GM12878 (cell line): ENCODE measurements around the gene SLC25A48. TPM values are rescaled to one million over a fixed set of nuclear protein-coding genes. Genes with fewer than 3 reads are reported as not detected.

Source experiments
- ATAC-seq: fragments of 200-7000 bp; cut with Tn5 transposase; 3 replicates; pipeline ENCODE4 v1.9.1; 2020; ENCODE audit warnings: mild to moderate bottlenecking, moderate library complexity
- BruUV-seq: library from RNA; stranded (reverse); fragments of 400-500 nt; replicated peaks from 2 replicates; lab custom pipeline; 2021; lab: Mats Ljungman, UMichigan
- CTCF ChIA-PET: fragments of 300-600 bp; sonication (Branson Sonifier 250); formaldehyde crosslinking; extraction: SDS; loops from one replicate; lab custom pipeline; 2021; ENCODE audit warnings: inconsistent platforms; lab: Yijun Ruan, JAX
- POLR2A ChIA-PET: fragments of 350-600 bp; formaldehyde crosslinking; extraction: SDS; loops from one replicate; lab custom pipeline; 2021; ENCODE audit warnings: inconsistent platforms; lab: Charles Lee
- RAD21 ChIA-PET: fragments of 300-600 bp; sonication (Branson Sonifier 250); formaldehyde crosslinking; loops from one replicate; lab custom pipeline; 2023; ENCODE audit warnings: antibody characterized with exemption; ENCODE audit not compliant: unreplicated experiment; lab: Charles Lee
- SMC1A ChIA-PET: fragments of 300-600 bp; sonication (Branson Sonifier 250); formaldehyde crosslinking; loops from one replicate; lab custom pipeline; 2023; ENCODE audit not compliant: unreplicated experiment, uncharacterized antibody; lab: Charles Lee
- DNase-seq: peaks from one replicate; pipeline ENCODE4 v3.0.0-alpha.2; 2011; ENCODE audit warnings: low read depth, low spot score
- FAIRE-seq: peaks from 3 replicates; lab custom pipeline; 2011; peaks lifted over from hg19 to GRCh38; lab: Jason Lieb, UNC
- H2AFZ ChIP-seq: 2 replicates; pipeline ENCODE4 v1.6.0; 2011; ENCODE audit warnings: low read depth, low read length, control low read depth; ENCODE audit not compliant: control insufficient read depth
- H3K27ac ChIP-seq: 2 replicates; pipeline ENCODE4 v1.5.1; 2011; ENCODE audit warnings: control low read depth; ENCODE audit not compliant: control insufficient read depth, insufficient read depth
- H3K27me3 ChIP-seq, 2 experiments: replicated peaks in 1 of 2; 2 replicates each; pipeline versions ENCODE4 v1.6.0 to v1.6.1; 2011; ENCODE audit warnings: low read length in 1 of 2; ENCODE audit not compliant: control insufficient read depth in 2 of 2, insufficient read depth in 2 of 2
- H3K36me3 ChIP-seq, 2 experiments: 2 replicates each; pipeline ENCODE4 v1.5.1; 2011; ENCODE audit warnings: low read length in 1 of 2; ENCODE audit not compliant: control insufficient read depth in 2 of 2, insufficient read depth in 2 of 2
- H3K4me1 ChIP-seq: 2 replicates; pipeline ENCODE4 v1.6.1; 2011; ENCODE audit warnings: mild to moderate bottlenecking, low read length, moderate library complexity, mixed read lengths; ENCODE audit not compliant: control insufficient read depth, insufficient read depth
- H3K4me2 ChIP-seq: 2 replicates; pipeline ENCODE4 v1.6.0; 2011; ENCODE audit warnings: control low read depth; ENCODE audit not compliant: control insufficient read depth, insufficient read depth
- H3K4me3 ChIP-seq: fragments of 200-600 bp; sonication (generic); 2 replicates; pipeline ENCODE4 v1.5.1; 2016
- H3K79me2 ChIP-seq: 2 replicates; pipeline ENCODE4 v1.6.0; 2011; ENCODE audit warnings: low read length; ENCODE audit not compliant: control insufficient read depth, insufficient read depth
- H3K9ac ChIP-seq: 2 replicates; pipeline ENCODE4 v1.8.0; 2011; ENCODE audit warnings: low read length, control low read depth, mixed read lengths; ENCODE audit not compliant: control insufficient read depth, insufficient read depth
- H3K9me3 ChIP-seq: replicated peaks from 3 replicates; pipeline ENCODE4 v1.5.1; 2011; ENCODE audit warnings: mild to moderate bottlenecking, low read length; ENCODE audit not compliant: control insufficient read depth, insufficient read depth
- H4K20me1 ChIP-seq: 2 replicates; pipeline ENCODE4 v1.6.0; 2011; ENCODE audit not compliant: control insufficient read depth, insufficient read depth
- BMI1 ChIP-seq: fragments of 450-650 bp; IDR thresholded peaks from 2 replicates; pipeline ENCODE4 v1.6.1; 2016; ENCODE audit warnings: mild to moderate bottlenecking, moderate library complexity, borderline replicate concordance
- MYB ChIP-seq: fragments of 150-350 bp; IDR thresholded peaks from 2 replicates; pipeline ENCODE4 v1.6.1; 2014; ENCODE audit warnings: mild to moderate bottlenecking, low read depth, low read length, borderline replicate concordance
- NFXL1 ChIP-seq: fragments of 450-650 bp; IDR thresholded peaks from 2 replicates; pipeline ENCODE4 v1.6.1; 2017; ENCODE audit warnings: antibody characterized with exemption, mild to moderate bottlenecking, borderline replicate concordance
- NRF1 ChIP-seq: conservative IDR thresholded peaks from 2 replicates; pipeline ENCODE4 v1.6.1; 2011; ENCODE audit warnings: mild to moderate bottlenecking, low read depth, low read length, improper control_type of control experiment
- RAD51 ChIP-seq: fragments of 450-650 bp; IDR thresholded peaks from 2 replicates; pipeline ENCODE4 v1.6.1; 2016; ENCODE audit warnings: moderate library complexity, mild to moderate bottlenecking, inconsistent platforms
- ZBED1 ChIP-seq: IDR thresholded peaks from 2 replicates; pipeline ENCODE4 v1.6.1; 2016; ENCODE audit warnings: borderline replicate concordance
- WGBS: methylation state at CpG from one replicate; pipeline ENCODE4 v1.1.6; 2016; ENCODE audit warnings: low lambda C conversion rate; ENCODE audit not compliant: insufficient replicate concordance, insufficient coverage; ENCODE audit errors: missing lambda C conversion rate; 5-methylcytosine and 5-hydroxymethylcytosine counted together
- in situ Hi-C: fragments of 300-500 bp; cut with MboI; formaldehyde crosslinking; loops from 9 replicates; pipeline ENCODE4 v1.14.3; 2018; ENCODE audit warnings: mixed read lengths
- intact Hi-C: fragments of 100-400 bp; cut with micrococcal nuclease; formaldehyde crosslinking; loops from one replicate; pipeline ENCODE4 v1.14.2; 2022; ENCODE audit not compliant: unreplicated experiment
- polyA plus RNA-seq, 11 experiments: library from polyadenylated mRNA; depleted of rRNA in 4 of 11; unstranded in 6 of 11; stranded (reverse) in 5 of 11; fragments of >200 nt; fragmentation: Nextera tagmentation in 4 of 11; fragmentation: Illumina TruSeq in 1 of 11; extraction: Ambion mirVana in 4 of 11; extraction: Trizol in 1 of 11; gene quantifications; 1 replicate in 1 of 11; 2 replicates in 10 of 11; pipeline versions ENCODE4 v1.2.1 to v1.2.3, GENCODE V29; 2011 to 2016; ENCODE audit warnings: inconsistent platforms in 2 of 11, missing spikeins in 2 of 11, low read depth in 1 of 11
- total RNA-seq, 4 experiments: library from RNA; depleted of rRNA in 3 of 4; stranded (reverse); fragments of >200 nt in 3 of 4; fragmentation: Illumina TruSeq in 1 of 4; extraction: Trizol in 1 of 4; gene quantifications; 2 replicates each; pipeline versions ENCODE4 v1.2.1 to v1.2.3, GENCODE V29; 2013 to 2021
- TF ChIP-seq, protein P1 (sequence below), 3 experiments: IDR thresholded peaks in 2 of 3; conservative IDR thresholded peaks in 1 of 3; 2 replicates each; pipeline ENCODE4 v1.5.1; 2011; ENCODE audit warnings: low read depth in 3 of 3, low read length in 3 of 3, mild to moderate bottlenecking in 3 of 3, control low read depth in 2 of 3, moderate library complexity in 2 of 3, inconsistent platforms in 1 of 3, mixed read lengths in 1 of 3; ENCODE audit not compliant: control insufficient read depth in 2 of 3, insufficient read depth in 1 of 3; ENCODE audit errors: extremely low read depth in 1 of 3
- TF ChIP-seq, protein P2 (sequence below): fragments of 450-650 bp; IDR thresholded peaks from 2 replicates; pipeline ENCODE4 v1.6.1; 2018; ENCODE audit warnings: borderline replicate concordance, mild to moderate bottlenecking; ENCODE audit not compliant: partially characterized antibody
- TF ChIP-seq, protein P3 (sequence below): fragments of 450-650 bp; IDR thresholded peaks from 2 replicates; pipeline ENCODE4 v1.6.1; 2017; ENCODE audit warnings: low read depth, mild to moderate bottlenecking, moderate library complexity
- TF ChIP-seq, protein P4 (sequence below): IDR thresholded peaks from 2 replicates; pipeline ENCODE4 v1.6.1; 2011; ENCODE audit warnings: low read depth, low read length, improper control_type of control experiment, borderline replicate concordance

SLC25A48 gene
- total and polyA plus RNA-seq, 10 of the 15 experiments (the other 5 are each of a cell fraction or from before 2014, with no cell fraction given): 0.06 TPM; not detected in 9

DNA sequence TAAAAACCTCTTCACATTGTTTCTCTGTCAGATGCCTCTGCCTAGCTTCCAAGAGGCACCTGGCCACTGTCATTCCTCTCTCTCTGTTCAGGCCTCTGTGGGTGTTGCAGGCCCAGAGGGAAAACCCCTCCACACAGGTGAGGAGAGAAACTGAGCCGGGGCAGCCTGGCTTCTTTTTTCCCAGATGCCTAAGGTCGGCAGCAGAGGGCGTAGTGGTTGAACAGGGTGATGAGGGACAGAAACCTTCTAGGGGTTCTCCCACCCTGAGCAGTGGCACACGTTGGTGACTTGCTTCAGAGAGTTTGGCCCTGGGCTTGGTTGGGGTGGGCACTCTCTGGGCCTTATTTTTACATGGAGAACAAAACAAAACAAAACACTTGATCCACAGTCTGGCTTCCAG lies 49.0 kb downstream of the SLC25A48 start:
- TF ChIP-seq, protein P1, sequence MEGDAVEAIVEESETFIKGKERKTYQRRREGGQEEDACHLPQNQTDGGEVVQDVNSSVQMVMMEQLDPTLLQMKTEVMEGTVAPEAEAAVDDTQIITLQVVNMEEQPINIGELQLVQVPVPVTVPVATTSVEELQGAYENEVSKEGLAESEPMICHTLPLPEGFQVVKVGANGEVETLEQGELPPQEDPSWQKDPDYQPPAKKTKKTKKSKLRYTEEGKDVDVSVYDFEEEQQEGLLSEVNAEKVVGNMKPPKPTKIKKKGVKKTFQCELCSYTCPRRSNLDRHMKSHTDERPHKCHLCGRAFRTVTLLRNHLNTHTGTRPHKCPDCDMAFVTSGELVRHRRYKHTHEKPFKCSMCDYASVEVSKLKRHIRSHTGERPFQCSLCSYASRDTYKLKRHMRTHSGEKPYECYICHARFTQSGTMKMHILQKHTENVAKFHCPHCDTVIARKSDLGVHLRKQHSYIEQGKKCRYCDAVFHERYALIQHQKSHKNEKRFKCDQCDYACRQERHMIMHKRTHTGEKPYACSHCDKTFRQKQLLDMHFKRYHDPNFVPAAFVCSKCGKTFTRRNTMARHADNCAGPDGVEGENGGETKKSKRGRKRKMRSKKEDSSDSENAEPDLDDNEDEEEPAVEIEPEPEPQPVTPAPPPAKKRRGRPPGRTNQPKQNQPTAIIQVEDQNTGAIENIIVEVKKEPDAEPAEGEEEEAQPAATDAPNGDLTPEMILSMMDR (IDR thresholded peaks at IDR 0.05 in 2 of 3, conservative IDR thresholded peaks at IDR 0.05 in 1 of 3; ENCODE audit: control insufficient read depth in 2 of 3, extremely low read depth in 1 of 3, insufficient read depth in 1 of 3, low read depth in 3 of 3, low read length in 3 of 3): peak; percentile 38 to 44 (median 40); a peak in 4 of 6 replicates
- TF ChIP-seq NRF1: no peak
- intact Hi-C loops: no loop called here
- Histone ChIP-seq H3K27me3 (no peaks in the 10 kb centered on the region), H4K20me1 (no peaks in the 10 kb centered on the region), H3K79me2 (no peaks in the 10 kb centered on the region), H3K36me3 (no peaks in the 10 kb centered on the region), H3K4me1 (no peaks in the 10 kb centered on the region), H2AFZ (no peak overlapping the region), H3K27ac (no peak overlapping the region), H3K4me3 (no peak overlapping the region), H3K9ac (no peak overlapping the region), H3K4me2 (no peak overlapping the region), H3K9me3 (no peaks in the 10 kb centered on the region)
- no peak for FAIRE-seq
- SMC1A ChIA-PET: no interaction called here
- in situ Hi-C loops: no loop called here
- no TSS peak for BruUV-seq
- WGBS: 12% methylated on average over 4 of the region's 4 CpGs
- RAD21 ChIA-PET: no interaction called here
- POLR2A ChIA-PET: no interaction called here
- ATAC-seq: peak; percentile 40; the same call in 2 of the 3 replicates
- CTCF ChIA-PET: no interaction called here
- DNase-seq: no peak

DNA sequence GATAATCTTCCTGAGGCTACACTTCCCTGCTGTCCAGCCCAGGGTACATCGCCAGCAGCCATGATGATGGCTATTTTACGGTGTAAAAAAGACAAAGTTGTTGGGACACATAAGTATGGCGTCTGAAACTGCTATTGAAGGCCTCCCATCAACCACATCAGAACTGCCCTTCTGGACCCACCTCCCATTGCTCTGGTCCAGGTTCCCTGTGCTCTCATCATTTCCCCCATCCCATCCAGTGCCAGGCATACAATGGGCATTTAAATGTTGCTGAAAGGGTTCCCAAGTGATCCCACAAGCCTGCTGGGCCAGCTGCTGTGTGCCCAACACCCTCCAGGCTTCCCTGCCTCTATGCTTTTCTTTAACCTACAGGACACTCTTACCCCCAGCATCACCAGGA lies 50.6 kb downstream of the SLC25A48 start:
- no peaks in the 10 kb centered on the region for H3K36me3 ChIP-seq
- H3K79me2 ChIP-seq: no peaks in the 10 kb centered on the region
- CTCF ChIA-PET: interaction anchor here (1.3 kb wide), 1 partner anchor 178 kb away, joined by 3 read pairs; no protein-coding TSS in a partner anchor
- no peak overlapping the region for H2AFZ ChIP-seq
- no peak overlapping the region for H3K4me2 ChIP-seq
- no peaks in the 10 kb centered on the region for H3K9me3 ChIP-seq
- intact Hi-C loops (loop anchor here (5.0 kb wide), 1 partner anchor 62 kb away; no protein-coding TSS in a partner anchor), in situ Hi-C loops (loop anchor here (5.0 kb wide), 2 partner anchors 192 to 327 kb away; no protein-coding TSS in a partner anchor)
- SMC1A ChIA-PET: no interaction called here
- RAD21 ChIA-PET: no interaction called here
- 44% methylated on average over 3 of the region's 3 CpGs for WGBS
- DNase-seq (no peak), FAIRE-seq (no peak), ATAC-seq (no peak)
- POLR2A ChIA-PET: no interaction called here
- no peak overlapping the region for H3K4me3 ChIP-seq
- no peaks in the 10 kb centered on the region for H4K20me1 ChIP-seq
- BruUV-seq: no TSS peak
- no peaks in the 10 kb centered on the region for H3K27me3 ChIP-seq
- no peak overlapping the region for H3K9ac ChIP-seq
- no peak overlapping the region for H3K27ac ChIP-seq
- no peaks in the 10 kb centered on the region for H3K4me1 ChIP-seq
- TF ChIP-seq MYB: no peak
- TF ChIP-seq ZBED1: no peak
- TF ChIP-seq NFXL1: no peak
- TF ChIP-seq, protein P2, sequence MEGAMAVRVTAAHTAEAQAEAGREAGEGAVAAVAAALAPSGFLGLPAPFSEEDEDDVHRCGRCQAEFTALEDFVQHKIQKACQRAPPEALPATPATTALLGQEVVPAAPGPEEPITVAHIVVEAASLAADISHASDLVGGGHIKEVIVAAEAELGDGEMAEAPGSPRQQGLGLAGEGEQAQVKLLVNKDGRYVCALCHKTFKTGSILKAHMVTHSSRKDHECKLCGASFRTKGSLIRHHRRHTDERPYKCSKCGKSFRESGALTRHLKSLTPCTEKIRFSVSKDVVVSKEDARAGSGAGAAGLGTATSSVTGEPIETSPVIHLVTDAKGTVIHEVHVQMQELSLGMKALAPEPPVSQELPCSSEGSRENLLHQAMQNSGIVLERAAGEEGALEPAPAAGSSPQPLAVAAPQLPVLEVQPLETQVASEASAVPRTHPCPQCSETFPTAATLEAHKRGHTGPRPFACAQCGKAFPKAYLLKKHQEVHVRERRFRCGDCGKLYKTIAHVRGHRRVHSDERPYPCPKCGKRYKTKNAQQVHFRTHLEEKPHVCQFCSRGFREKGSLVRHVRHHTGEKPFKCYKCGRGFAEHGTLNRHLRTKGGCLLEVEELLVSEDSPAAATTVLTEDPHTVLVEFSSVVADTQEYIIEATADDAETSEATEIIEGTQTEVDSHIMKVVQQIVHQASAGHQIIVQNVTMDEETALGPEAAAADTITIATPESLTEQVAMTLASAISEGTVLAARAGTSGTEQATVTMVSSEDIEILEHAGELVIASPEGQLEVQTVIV: no peak
- TF ChIP-seq BMI1: no peak
- TF ChIP-seq, protein P3, sequence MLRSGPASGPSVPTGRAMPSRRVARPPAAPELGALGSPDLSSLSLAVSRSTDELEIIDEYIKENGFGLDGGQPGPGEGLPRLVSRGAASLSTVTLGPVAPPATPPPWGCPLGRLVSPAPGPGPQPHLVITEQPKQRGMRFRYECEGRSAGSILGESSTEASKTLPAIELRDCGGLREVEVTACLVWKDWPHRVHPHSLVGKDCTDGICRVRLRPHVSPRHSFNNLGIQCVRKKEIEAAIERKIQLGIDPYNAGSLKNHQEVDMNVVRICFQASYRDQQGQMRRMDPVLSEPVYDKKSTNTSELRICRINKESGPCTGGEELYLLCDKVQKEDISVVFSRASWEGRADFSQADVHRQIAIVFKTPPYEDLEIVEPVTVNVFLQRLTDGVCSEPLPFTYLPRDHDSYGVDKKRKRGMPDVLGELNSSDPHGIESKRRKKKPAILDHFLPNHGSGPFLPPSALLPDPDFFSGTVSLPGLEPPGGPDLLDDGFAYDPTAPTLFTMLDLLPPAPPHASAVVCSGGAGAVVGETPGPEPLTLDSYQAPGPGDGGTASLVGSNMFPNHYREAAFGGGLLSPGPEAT: no peak
- TF ChIP-seq, protein P4, sequence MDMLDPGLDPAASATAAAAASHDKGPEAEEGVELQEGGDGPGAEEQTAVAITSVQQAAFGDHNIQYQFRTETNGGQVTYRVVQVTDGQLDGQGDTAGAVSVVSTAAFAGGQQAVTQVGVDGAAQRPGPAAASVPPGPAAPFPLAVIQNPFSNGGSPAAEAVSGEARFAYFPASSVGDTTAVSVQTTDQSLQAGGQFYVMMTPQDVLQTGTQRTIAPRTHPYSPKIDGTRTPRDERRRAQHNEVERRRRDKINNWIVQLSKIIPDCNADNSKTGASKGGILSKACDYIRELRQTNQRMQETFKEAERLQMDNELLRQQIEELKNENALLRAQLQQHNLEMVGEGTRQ: no peak
- TF ChIP-seq RAD51: no peak
